Vagina (tissue), 2 donors: ENCODE measurements around the gene SNU13.
A peak's percentile ranks its signal among the peaks of the same experiment; 100 is the strongest.

Experiments
- CTCF ChIP-seq, 3 experiments: fragments of 450-650 bp in 2 of 3; fragments of 200-600 bp in 1 of 3; sonication (generic) in 1 of 3; IDR thresholded peaks; one replicate each; pipeline ENCODE4 v1.5.1; 2017 to 2019; ENCODE audit warnings: antibody characterized with exemption in 3 of 3, mild to moderate bottlenecking in 2 of 3, moderate library complexity in 2 of 3
- POLR2A ChIP-seq, 2 donors: fragments of 450-650 bp; IDR thresholded peaks; one replicate each; pipeline ENCODE4 v1.6.1; 2017; ENCODE audit warnings: antibody characterized with exemption in 2 of 2, mild to moderate bottlenecking in 2 of 2, moderate library complexity in 2 of 2

GRCh38 chr22:41682033-41682807, 6.4 kb downstream of the SNU13 start:
- TF ChIP-seq CTCF (IDR thresholded peaks at IDR 0.05) (no peak), POLR2A (IDR thresholded peaks at IDR 0.05) (peak in 1 of 2 donors; percentile 79)
